B cell (primary cell): ENCODE data around the gene LYSMD3. TPM values are rescaled to one million over a fixed set of nuclear protein-coding genes. Genes with fewer than 3 reads are reported as not detected.

Experiments used
- ATAC-seq: fragments of 200-7000 bp; cut with Tn5 transposase; one replicate; pipeline ENCODE4 v1.10.0; 2021; ENCODE audit warnings: low read depth, mild to moderate bottlenecking, moderate number of reproducible peaks, moderate library complexity
- CTCF ChIA-PET: fragments of 350-600 bp; sonication (Branson Sonifier 250); formaldehyde crosslinking; loops from one replicate; lab custom pipeline; 2021; ENCODE audit warnings: antibody characterized with exemption, inconsistent platforms; lab: Charles Lee
- POLR2A ChIA-PET: fragments of 350-600 bp; sonication (Branson Sonifier 250); formaldehyde crosslinking; loops from one replicate; lab custom pipeline; 2021; ENCODE audit warnings: antibody characterized with exemption; lab: Charles Lee
- DNase-seq: peaks from one replicate; pipeline ENCODE4 v3.0.0; 2013
- H2AFZ ChIP-seq: 2 replicates; pipeline ENCODE4 v1.6.1; 2012; ENCODE audit warnings: mild to moderate bottlenecking, low read depth, low read length; ENCODE audit not compliant: insufficient read depth, poor library complexity, severe bottlenecking
- H3K27ac ChIP-seq, 2 donors: 1 replicate in 1 of 2; 2 replicates in 1 of 2; pipeline ENCODE4 v1.5.1; 2012 to 2013; ENCODE audit warnings: low read length in 2 of 2, mild to moderate bottlenecking in 2 of 2, moderate library complexity in 1 of 2
- H3K27me3 ChIP-seq, 4 experiments: fragments of 200-600 bp in 1 of 4; sonication (generic) in 1 of 4; replicated peaks in 1 of 4; 1 replicate in 2 of 4; 2 replicates in 2 of 4; pipeline versions ENCODE4 v1.6.1 to v1.7.0; 2013 to 2016; ENCODE audit warnings: low read length in 3 of 4, mild to moderate bottlenecking in 2 of 4, mixed read lengths in 1 of 4, moderate library complexity in 1 of 4; ENCODE audit not compliant: insufficient read depth in 4 of 4, control insufficient read depth in 3 of 4; ENCODE audit errors: control extremely low read depth in 1 of 4
- H3K36me3 ChIP-seq, 2 experiments: replicated peaks in 1 of 2; 1 replicate in 1 of 2; 2 replicates in 1 of 2; pipeline versions ENCODE4 v1.6.1 to v1.7.1; 2013; ENCODE audit warnings: low read length in 1 of 2; ENCODE audit not compliant: insufficient read depth in 2 of 2, control insufficient read depth in 1 of 2; ENCODE audit errors: control extremely low read depth in 1 of 2, extremely low read depth in 1 of 2
- H3K4me1 ChIP-seq, 2 donors: fragments of 200-600 bp in 1 of 2; sonication (generic) in 1 of 2; 1 replicate in 1 of 2; 2 replicates in 1 of 2; pipeline versions ENCODE4 v1.5.1 to v1.6.1; 2013 to 2017; ENCODE audit warnings: low read length in 2 of 2; ENCODE audit not compliant: control insufficient read depth in 2 of 2, insufficient read depth in 2 of 2
- H3K4me2 ChIP-seq: replicated peaks from 2 replicates; pipeline ENCODE3; 2012; ENCODE audit warnings: mild to moderate bottlenecking, low read depth, low read length; ENCODE audit not compliant: poor library complexity, severe bottlenecking
- H3K4me3 ChIP-seq, 5 experiments: fragments of 200-600 bp in 1 of 5; sonication (generic) in 1 of 5; 1 replicate in 3 of 5; 2 replicates in 2 of 5; pipeline versions ENCODE4 v1.5.1 to v1.7.0; 2011 to 2016; ENCODE audit warnings: low read length in 4 of 5, mild to moderate bottlenecking in 4 of 5, low read depth in 2 of 5, control low read depth in 1 of 5, moderate library complexity in 1 of 5; ENCODE audit not compliant: insufficient read depth in 1 of 5; ENCODE audit errors: control extremely low read depth in 1 of 5, extremely low read depth in 1 of 5
- H3K79me2 ChIP-seq: fragments of 200-600 bp; sonication (generic); one replicate; pipeline ENCODE4 v1.6.0; 2016; ENCODE audit warnings: low read length; ENCODE audit not compliant: control insufficient read depth, insufficient read depth
- H3K9ac ChIP-seq: fragments of 200-600 bp; sonication (generic); 2 replicates; pipeline ENCODE4 v1.6.1; 2017; ENCODE audit warnings: mild to moderate bottlenecking, low read length, moderate library complexity
- H3K9me3 ChIP-seq, 3 donors: one replicate each; pipeline versions ENCODE4 v1.6.1 to v1.7.1; 2013; ENCODE audit warnings: low read length in 2 of 3; ENCODE audit not compliant: control insufficient read depth in 2 of 3, insufficient read depth in 1 of 3; ENCODE audit errors: control extremely low read depth in 1 of 3
- H4K20me1 ChIP-seq: 2 replicates; pipeline ENCODE4 v1.6.0; 2012; ENCODE audit warnings: mild to moderate bottlenecking, low read length; ENCODE audit not compliant: insufficient read depth, control insufficient read depth, poor library complexity, severe bottlenecking
- H3K27ac Mint-ChIP-seq: one replicate; pipeline ENCODE4 v1.8.0; 2021; ENCODE audit warnings: mixed read lengths
- H3K27me3 Mint-ChIP-seq: one replicate; pipeline ENCODE4 v1.8.0; 2021; ENCODE audit warnings: mixed read lengths
- H3K4me1 Mint-ChIP-seq: one replicate; pipeline ENCODE4 v1.8.0; 2021; ENCODE audit warnings: mixed read lengths
- H3K4me3 Mint-ChIP-seq: one replicate; pipeline ENCODE4 v1.8.0; 2021; ENCODE audit warnings: mixed read lengths
- H3K9me3 Mint-ChIP-seq: one replicate; pipeline ENCODE4 v1.8.0; 2022; ENCODE audit warnings: mixed read lengths; ENCODE audit not compliant: insufficient read depth
- CTCF ChIP-seq: fragments of 200-600 bp; IDR thresholded peaks from one replicate; pipeline ENCODE4 v1.8.0; 2022; ENCODE audit warnings: antibody characterized with exemption, mild to moderate bottlenecking
- EZH2 ChIP-seq: IDR thresholded peaks from 2 replicates; pipeline ENCODE4 v1.6.1; 2012; ENCODE audit warnings: borderline replicate concordance, low read depth, mild to moderate bottlenecking, moderate library complexity, low read length; ENCODE audit not compliant: insufficient read depth, poor library complexity, severe bottlenecking
- whole genome bisulfite sequencing: methylation state at CpG from one replicate; pipeline ENCODE4 v1.1.5; 2013; ENCODE audit warnings: missing lambda C conversion rate; ENCODE audit not compliant: insufficient coverage; 5-methylcytosine and 5-hydroxymethylcytosine counted together
- intact Hi-C: fragments of 100-400 bp; cut with micrococcal nuclease; formaldehyde crosslinking; loops from one replicate; pipeline ENCODE4 v1.10.0; 2022
- polyA plus RNA-seq: library from polyadenylated mRNA; depleted of rRNA; stranded (reverse); fragments of >200 nt; gene quantifications from 2 replicates; pipeline ENCODE4 v1.2.3, GENCODE V29; 2012
- total RNA-seq, 2 donors: library from RNA; stranded (reverse); fragments of 120-200 nt in 1 of 2; gene quantifications; 1 replicate in 1 of 2; 2 replicates in 1 of 2; pipeline versions ENCODE4 v1.2.3 to v1.2.4, GENCODE V29; 2013 to 2022

The LYSMD3 gene
- total and polyA plus RNA-seq, 2 donors (not counting 1 experiment from before 2014, with no cell fraction given), result 6.0 to 25.2 TPM

- TF ChIP-seq CTCF (no peak), EZH2 (no peak)
- Histone ChIP-seq H3K4me2 (no peak overlapping the region), H4K20me1 (no peaks in the 10 kb centered on the region), H3K36me3 (no peaks in the 10 kb centered on the region), H3K79me2 (no peaks in the 10 kb centered on the region), H3K9ac (no peak overlapping the region), H3K27me3 (peaks cover 0 to 61% (median 32%) of the 10 kb centered on the region in 4 experiments), H2AFZ (no peak overlapping the region), H3K4me3 (no peak overlapping the region), H3K9me3 (peaks cover 0 to 7% (median 3%) of the 10 kb centered on the region in 3 donors), H3K4me1 (peaks cover 11 to 14% of the 10 kb centered on the region in 2 donors), H3K27ac (no peak overlapping the region)
- ATAC-seq (no peak), DNase-seq (no peak)
- ChIA-PET CTCF (no interaction called here), POLR2A (no interaction called here)
- WGBS, result no CpG with 5 or more reads among the region's 2 CpGs
- no peaks in the 10 kb centered on the region for H3K9me3 Mint-ChIP-seq
- H3K27ac Mint-ChIP-seq, result no peak overlapping the region
- H3K27me3 Mint-ChIP-seq, result peaks cover 51% of the 10 kb centered on the region
- no peak overlapping the region for H3K4me3 Mint-ChIP-seq
- intact Hi-C loops, result no loop called here
- H3K4me1 Mint-ChIP-seq, result peaks cover 15% of the 10 kb centered on the region
Measured at GRCh38 chr5:90560771-90561170, 31.4 kb upstream of the LYSMD3 start.

- peak; percentile 61 for TF ChIP-seq EZH2
- no peak for TF ChIP-seq CTCF
- H3K4me1 ChIP-seq, result peaks cover 11 to 14% of the 10 kb centered on the region in 2 donors
- DNase-seq (peak; percentile 44), ATAC-seq (peak; percentile 39)
- peak within 1 kb of the TSS; percentile 34 for H3K9ac ChIP-seq
- Mint-ChIP-seq H3K9me3 (no peaks in the 10 kb centered on the region), H3K4me1 (peaks cover 15% of the 10 kb centered on the region), H3K27me3 (peaks cover 52% of the 10 kb centered on the region), H3K27ac (no peak within 1 kb of the TSS), H3K4me3 (peak within 1 kb of the TSS; percentile 72)
- intact Hi-C loops, result no loop called here
- WGBS, result 2% methylated on average over 57 of the region's 60 CpGs
- peaks cover 0 to 7% (median 3%) of the 10 kb centered on the region in 3 donors for H3K9me3 ChIP-seq
- peak within 1 kb of the TSS; percentile 30 for H2AFZ ChIP-seq
- H3K36me3 ChIP-seq, result no peaks in the 10 kb centered on the region
- H4K20me1 ChIP-seq, result no peaks in the 10 kb centered on the region
- ChIA-PET CTCF (no interaction called here), POLR2A (no interaction called here)
- H3K4me2 ChIP-seq, result peak within 1 kb of the TSS; percentile 67
- H3K4me3 ChIP-seq, result peak within 1 kb of the TSS in 3 of 5 experiments; percentile 1 to 46 (median 24)
- peaks cover 0 to 69% (median 32%) of the 10 kb centered on the region in 4 experiments for H3K27me3 ChIP-seq
- no peaks in the 10 kb centered on the region for H3K79me2 ChIP-seq
- H3K27ac ChIP-seq, result no peak within 1 kb of the TSS
Measured at GRCh38 chr5:90558344-90559192, 29.2 kb upstream of the LYSMD3 start, which contains the start of gene ADGRV1. ADGRV1 (plus strand) TSS chr5:90558797; CDS start chr5:90558896, 99 bp downstream.
